WI38 (cell line): ENCODE measurements around the gene TOX2.

Experiments used
- H3K4me3 ChIP-seq: 2 replicates; pipeline ENCODE4 v1.5.1; 2011; ENCODE audit warnings: low read depth, mild to moderate bottlenecking, control low read depth, low read length
- TF ChIP-seq, protein P1 (sequence below): IDR thresholded peaks from 2 replicates; pipeline ENCODE4 v1.5.1; 2012; ENCODE audit warnings: low read depth, mild to moderate bottlenecking, control low read depth, low read length

Gene TOX2

DNA sequence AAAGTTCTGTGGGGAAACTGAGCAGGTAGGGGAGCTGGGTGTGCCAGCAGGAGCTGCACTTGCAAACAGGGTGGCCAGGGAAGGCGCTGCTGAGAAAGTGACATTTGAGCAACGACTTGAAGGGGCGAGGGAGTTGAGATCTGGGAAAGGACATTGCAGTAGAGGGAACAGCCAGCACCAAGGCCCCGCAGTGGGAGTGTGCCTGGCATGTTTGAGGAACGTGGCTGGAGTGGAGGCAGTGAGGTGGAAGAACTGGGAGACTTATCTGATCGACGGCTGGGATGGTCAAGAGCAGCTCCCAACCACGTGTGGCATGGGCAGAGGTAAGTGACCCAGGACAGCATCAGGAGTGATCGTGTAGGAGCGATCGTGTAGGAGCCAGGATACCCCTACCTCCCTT is 77.3 kb downstream of the TOX2 start:
- TF ChIP-seq, protein P1, sequence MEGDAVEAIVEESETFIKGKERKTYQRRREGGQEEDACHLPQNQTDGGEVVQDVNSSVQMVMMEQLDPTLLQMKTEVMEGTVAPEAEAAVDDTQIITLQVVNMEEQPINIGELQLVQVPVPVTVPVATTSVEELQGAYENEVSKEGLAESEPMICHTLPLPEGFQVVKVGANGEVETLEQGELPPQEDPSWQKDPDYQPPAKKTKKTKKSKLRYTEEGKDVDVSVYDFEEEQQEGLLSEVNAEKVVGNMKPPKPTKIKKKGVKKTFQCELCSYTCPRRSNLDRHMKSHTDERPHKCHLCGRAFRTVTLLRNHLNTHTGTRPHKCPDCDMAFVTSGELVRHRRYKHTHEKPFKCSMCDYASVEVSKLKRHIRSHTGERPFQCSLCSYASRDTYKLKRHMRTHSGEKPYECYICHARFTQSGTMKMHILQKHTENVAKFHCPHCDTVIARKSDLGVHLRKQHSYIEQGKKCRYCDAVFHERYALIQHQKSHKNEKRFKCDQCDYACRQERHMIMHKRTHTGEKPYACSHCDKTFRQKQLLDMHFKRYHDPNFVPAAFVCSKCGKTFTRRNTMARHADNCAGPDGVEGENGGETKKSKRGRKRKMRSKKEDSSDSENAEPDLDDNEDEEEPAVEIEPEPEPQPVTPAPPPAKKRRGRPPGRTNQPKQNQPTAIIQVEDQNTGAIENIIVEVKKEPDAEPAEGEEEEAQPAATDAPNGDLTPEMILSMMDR = no peak
- no peak overlapping the region for H3K4me3 ChIP-seq

DNA sequence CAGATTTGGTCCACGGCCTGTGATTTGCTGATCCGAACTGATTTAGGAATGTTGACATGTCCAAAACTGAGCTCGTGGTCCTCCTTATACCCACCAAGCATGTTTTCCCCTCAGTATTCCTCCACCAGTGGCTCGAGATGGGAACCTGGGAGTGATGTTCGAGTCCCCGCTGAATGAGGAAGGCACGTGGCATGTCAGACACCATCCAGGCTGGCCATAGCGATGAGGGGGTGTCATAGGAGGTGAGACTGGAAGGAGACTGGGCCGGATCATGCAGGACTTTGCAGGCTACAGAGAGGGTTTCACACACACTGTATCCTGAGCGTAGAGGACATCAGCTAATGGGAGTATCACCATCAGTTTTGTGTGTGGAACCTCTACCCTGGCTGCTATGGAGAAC is 78.2 kb downstream of the TOX2 start:
- TF ChIP-seq, protein P1 = no peak
- no peak overlapping the region for H3K4me3 ChIP-seq

DNA sequence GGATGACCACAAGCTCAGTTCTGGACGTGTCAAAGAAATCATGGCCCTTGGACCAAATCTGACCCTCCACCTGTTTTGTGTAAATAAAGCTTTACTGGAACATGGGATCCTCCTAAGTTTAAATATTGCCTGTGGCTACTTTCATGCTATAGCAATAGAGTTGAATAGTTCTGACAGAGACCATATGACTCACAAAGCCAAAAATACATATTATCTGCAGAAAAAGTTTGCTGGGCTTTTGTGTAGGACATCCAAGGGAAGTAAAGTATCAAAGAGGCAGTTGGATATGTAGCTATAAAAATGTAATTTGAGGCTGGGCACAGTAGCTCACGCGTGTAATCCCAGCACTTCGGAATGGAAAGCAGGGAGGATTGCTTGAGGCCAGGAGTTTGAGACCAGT is 78.9 kb downstream of the TOX2 start:
- no peak overlapping the region for H3K4me3 ChIP-seq
- TF ChIP-seq, protein P1 = no peak

DNA sequence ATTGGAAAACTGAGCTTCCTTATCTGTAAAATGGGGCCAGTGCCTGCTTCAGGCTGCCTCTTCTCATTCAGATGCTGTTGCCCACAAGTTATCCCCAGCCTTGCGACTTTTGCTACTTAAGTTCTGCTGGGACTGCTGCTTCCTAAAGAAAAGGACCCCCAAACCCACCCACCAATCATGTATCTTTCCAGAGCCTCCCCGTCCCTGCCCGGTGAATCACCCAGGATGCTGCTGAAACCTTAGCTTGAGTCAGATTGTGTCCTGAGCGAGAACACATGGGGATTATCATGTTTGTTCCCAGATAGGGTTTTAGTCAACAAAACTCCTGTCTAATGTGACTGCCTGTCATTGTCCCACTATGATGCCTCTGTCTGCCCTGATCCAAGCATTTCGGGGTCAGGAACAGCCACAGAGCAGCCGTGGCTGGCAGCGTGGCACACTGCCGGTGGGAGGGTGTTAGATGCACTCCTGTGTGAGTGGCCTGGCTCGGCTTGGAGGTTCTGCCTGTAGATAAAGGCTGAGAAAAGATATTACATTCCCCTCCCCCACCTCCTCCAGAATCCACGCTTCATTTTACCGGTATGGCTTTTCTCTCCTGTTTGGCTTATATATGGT is 79.9 kb downstream of the TOX2 start:
- no peak overlapping the region for H3K4me3 ChIP-seq
- TF ChIP-seq, protein P1 = no peak

DNA sequence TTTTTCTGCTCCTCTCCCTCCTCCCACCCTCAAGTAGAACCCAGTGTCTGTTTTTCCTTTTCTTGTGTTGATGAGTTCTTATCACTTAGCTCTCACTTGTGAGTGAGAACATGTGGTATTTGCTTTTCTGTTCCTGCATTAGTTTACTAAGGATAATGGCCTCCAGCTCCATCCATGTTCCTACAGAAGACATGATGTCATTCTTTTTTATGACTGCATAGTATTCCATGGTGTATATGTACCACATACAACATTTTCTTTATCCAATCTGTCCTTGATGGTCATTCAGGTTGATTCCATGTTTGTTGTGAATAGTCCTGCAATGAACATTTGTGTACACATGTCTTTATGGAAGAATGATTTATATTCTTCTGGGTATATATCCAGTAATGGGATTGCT is 81.0 kb downstream of the TOX2 start:
- H3K4me3 ChIP-seq = no peak overlapping the region
- TF ChIP-seq, protein P1 = no peak

DNA sequence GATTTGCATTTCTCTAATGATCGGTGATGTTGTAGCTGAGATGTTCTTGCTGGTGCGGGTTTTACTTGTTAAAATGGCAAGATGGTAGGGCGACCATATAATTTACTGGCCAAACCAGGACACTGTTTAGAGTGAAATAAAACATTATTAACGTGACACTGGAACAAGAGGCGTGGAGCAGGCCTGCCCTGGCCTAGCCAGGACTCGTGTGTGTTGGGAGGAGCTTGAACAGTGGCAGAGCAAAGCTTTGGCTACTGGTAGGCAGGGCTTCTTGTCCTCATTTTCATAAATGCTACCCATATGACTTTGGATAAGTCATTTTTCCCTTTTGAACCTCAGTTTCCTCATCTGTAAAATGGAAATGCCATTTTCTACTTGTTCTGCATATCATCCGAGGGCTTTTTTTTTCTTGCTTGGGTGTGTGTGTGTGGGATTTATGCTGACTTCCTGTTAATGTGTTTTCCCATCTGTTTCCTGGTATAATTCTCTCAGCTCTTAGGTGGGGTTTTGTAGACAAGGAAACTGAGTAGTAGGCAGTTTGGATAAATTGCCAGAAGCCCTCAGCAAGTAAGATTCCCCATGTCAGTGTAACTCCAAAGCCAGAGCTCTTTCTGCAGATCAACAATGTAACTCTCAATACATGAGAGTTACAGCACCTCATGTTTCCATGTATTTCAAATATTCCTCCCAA is 81.7 kb downstream of the TOX2 start:
- TF ChIP-seq, protein P1 = no peak
- no peak overlapping the region for H3K4me3 ChIP-seq

DNA sequence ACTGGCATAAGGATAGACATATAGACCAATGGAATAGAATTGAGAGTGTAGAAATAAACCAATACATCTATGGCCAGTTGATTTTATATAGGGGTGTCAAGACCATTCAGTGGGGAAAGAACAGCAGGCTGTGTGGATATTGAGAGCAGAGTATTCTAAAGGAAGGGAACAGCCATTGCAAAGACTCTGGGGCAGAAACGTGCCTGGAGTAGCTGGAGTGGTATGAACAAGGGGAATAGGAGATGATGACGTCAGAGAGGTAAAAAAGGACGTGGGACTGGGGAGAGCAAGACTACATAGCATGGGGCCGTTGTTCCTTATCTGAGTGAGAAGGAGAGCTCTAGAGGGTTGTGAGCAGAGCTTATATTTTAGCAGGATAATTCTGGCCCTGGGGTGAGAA is 85.2 kb downstream of the TOX2 start:
- TF ChIP-seq, protein P1 = no peak
- no peak overlapping the region for H3K4me3 ChIP-seq
